Measurements from ENCODE around the gene THEM5.

Gene THEM5

DNA sequence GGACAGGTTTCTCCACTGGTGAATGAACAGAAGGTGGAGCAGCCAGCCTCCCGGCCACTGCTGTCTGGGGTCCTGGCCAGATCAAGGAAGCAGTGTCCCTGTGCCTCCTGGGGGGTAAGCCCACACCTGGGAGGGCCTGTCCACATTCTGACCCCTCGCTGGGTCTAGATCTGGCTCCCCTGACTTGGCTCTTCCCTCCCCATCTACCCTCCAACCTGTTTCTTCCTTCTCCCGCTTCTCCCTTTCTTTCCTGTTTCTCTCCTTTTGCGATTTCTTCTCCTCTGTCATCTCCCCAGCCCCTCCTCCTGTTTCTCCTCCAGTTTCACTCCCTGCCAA, 22.3 kb downstream of the THEM5 start:
- Histone ChIP-seq H3K79me2 (ENCODE audit: control insufficient read depth, insufficient read depth, low read length, poor library complexity) (no peaks in the 10 kb centered on the region), H3K4me2 (ENCODE audit: low read length) (no peak overlapping the region), H2BK12ac (ENCODE audit: low read length) (no peak overlapping the region), H3K4me3 (ENCODE audit: low read depth, low read length) (no peak overlapping the region), H4K91ac (ENCODE audit: low read depth, low read length) (no peak overlapping the region), H3K14ac (ENCODE audit: low read length) (no peak overlapping the region), H3K36me3 (ENCODE audit: control insufficient read depth in 1 of 2, insufficient read depth in 2 of 2, low read length in 2 of 2) (no peaks in the 10 kb centered on the region), H3K79me1 (ENCODE audit: low read length) (no peaks in the 10 kb centered on the region), H4K8ac (ENCODE audit: low read depth, low read length) (no peak overlapping the region), H3K23ac (ENCODE audit: low read length) (no peak overlapping the region), H3K27ac (ENCODE audit: low read depth, low read length) (no peak overlapping the region), H3K9ac (ENCODE audit: low read length) (no peak overlapping the region), H2BK120ac (ENCODE audit: insufficient read depth, low read length, poor library complexity) (no peak overlapping the region), H2AK5ac (ENCODE audit: low read length) (no peak overlapping the region), H4K12ac (ENCODE audit: low read depth, low read length) (no peak overlapping the region), H3K18ac (ENCODE audit: low read length) (no peak overlapping the region), H2AFZ (ENCODE audit: insufficient read depth, low read length, poor library complexity) (no peak overlapping the region), H2BK5ac (ENCODE audit: low read depth, low read length, poor library complexity) (no peak overlapping the region), H3K27me3 (ENCODE audit: insufficient read depth, low read length) (no peaks in the 10 kb centered on the region), H3K4ac (ENCODE audit: low read depth, low read length) (no peak overlapping the region), H3K9me3 (ENCODE audit: insufficient read depth, low read depth, low read length) (no peaks in the 10 kb centered on the region), H3K4me1 (ENCODE audit: control insufficient read depth in 1 of 2, insufficient read depth in 2 of 2, low read length in 2 of 2) (no peaks in the 10 kb centered on the region)
- no CpG with 5 or more reads among the region's 4 CpGs for WGBS (ENCODE audit: extremely low coverage, insufficient coverage, insufficient read length)
- no peak for DNase-seq

DNA sequence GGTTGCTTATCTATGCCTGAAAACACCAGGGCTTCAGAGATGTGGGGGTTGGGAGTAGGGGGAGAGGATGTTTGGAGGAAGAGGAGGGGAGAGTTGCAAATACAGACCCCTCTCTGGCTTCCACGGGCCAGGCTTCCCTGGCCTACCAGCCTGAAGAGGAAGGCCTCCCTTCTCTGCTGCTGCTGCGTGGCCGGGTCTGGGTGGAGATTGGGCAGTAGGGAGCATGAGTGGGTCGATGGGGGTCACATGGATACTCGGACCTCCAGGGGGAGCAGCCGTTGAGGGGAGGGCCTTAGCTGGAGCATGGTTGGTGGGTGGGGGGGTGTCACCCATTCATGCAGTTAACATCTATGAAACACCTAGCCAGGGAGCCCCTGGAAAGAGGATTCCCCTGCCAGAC, 23.5 kb downstream of the THEM5 start:
- H3K27me3 ChIP-seq (ENCODE audit: insufficient read depth, low read length): no peaks in the 10 kb centered on the region
- H3K23ac ChIP-seq (ENCODE audit: low read length): no peak overlapping the region
- no peak overlapping the region for H2BK12ac ChIP-seq (ENCODE audit: low read length)
- no peak overlapping the region for H2AFZ ChIP-seq (ENCODE audit: insufficient read depth, low read length, poor library complexity)
- H4K12ac ChIP-seq (ENCODE audit: low read depth, low read length): no peak overlapping the region
- no peak overlapping the region for H3K4me2 ChIP-seq (ENCODE audit: low read length)
- no CpG with 5 or more reads among the region's 6 CpGs for whole genome bisulfite sequencing (ENCODE audit: extremely low coverage, insufficient coverage, insufficient read length)
- no peaks in the 10 kb centered on the region for H3K79me1 ChIP-seq (ENCODE audit: low read length)
- H4K91ac ChIP-seq (ENCODE audit: low read depth, low read length): no peak overlapping the region
- H3K9me3 ChIP-seq (ENCODE audit: insufficient read depth, low read depth, low read length): no peaks in the 10 kb centered on the region
- H3K27ac ChIP-seq (ENCODE audit: low read depth, low read length): no peak overlapping the region
- no peaks in the 10 kb centered on the region for H3K79me2 ChIP-seq (ENCODE audit: control insufficient read depth, insufficient read depth, low read length, poor library complexity)
- no peak overlapping the region for H3K18ac ChIP-seq (ENCODE audit: low read length)
- no peak overlapping the region for H3K4me3 ChIP-seq (ENCODE audit: low read depth, low read length)
- no peaks in the 10 kb centered on the region for H3K4me1 ChIP-seq (ENCODE audit: control insufficient read depth in 1 of 2, insufficient read depth in 2 of 2, low read length in 2 of 2)
- no peak overlapping the region for H3K4ac ChIP-seq (ENCODE audit: low read depth, low read length)
- H4K8ac ChIP-seq (ENCODE audit: low read depth, low read length): no peak overlapping the region
- no peak for DNase-seq
- no peak overlapping the region for H3K14ac ChIP-seq (ENCODE audit: low read length)
- no peaks in the 10 kb centered on the region for H3K36me3 ChIP-seq (ENCODE audit: control insufficient read depth in 1 of 2, insufficient read depth in 2 of 2, low read length in 2 of 2)
- H2AK5ac ChIP-seq (ENCODE audit: low read length): no peak overlapping the region
- H2BK5ac ChIP-seq (ENCODE audit: low read depth, low read length, poor library complexity): no peak overlapping the region
- no peak overlapping the region for H3K9ac ChIP-seq (ENCODE audit: low read length)
- H2BK120ac ChIP-seq (ENCODE audit: insufficient read depth, low read length, poor library complexity): no peak overlapping the region

DNA sequence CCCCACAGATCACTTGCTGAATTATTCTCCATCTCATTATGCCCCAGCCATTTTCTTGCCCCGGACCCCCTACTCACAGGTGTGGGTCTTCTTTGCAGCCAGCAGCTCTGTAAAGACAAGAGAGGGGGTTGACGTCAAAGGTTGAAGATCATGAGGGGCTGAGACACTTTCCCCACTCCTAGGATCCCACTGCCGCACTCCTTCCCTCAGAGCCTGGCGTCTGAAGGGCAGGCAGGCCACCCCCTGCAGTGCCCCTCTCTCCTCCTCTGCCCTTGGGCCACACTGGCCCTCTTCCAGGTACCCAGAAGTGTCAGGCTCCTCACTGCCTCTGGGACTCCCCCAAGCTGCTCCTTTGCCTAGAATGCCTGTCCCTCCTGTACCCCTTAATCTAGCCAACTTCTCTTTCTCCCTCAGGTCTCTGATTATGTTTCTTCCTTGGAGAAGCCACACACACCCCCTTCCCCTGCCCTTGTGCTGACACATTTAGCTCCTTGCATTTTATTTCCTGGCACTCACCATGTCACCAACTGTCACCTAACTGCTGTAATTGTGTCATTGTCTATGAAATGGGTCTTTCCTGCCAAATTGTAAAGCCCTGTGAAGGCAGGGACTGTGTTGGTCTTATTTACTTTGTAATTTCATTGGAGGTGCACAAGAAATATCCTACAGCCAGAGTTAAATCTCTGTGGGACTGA, 24.0 kb downstream of the THEM5 start:
- Histone ChIP-seq H3K27me3 (ENCODE audit: insufficient read depth, low read length) (no peaks in the 10 kb centered on the region), H3K4me3 (ENCODE audit: low read depth, low read length) (no peak overlapping the region), H2AK5ac (ENCODE audit: low read length) (no peak overlapping the region), H3K36me3 (ENCODE audit: control insufficient read depth in 1 of 2, insufficient read depth in 2 of 2, low read length in 2 of 2) (no peaks in the 10 kb centered on the region), H2AFZ (ENCODE audit: insufficient read depth, low read length, poor library complexity) (no peak overlapping the region), H3K27ac (ENCODE audit: low read depth, low read length) (no peak overlapping the region), H3K79me1 (ENCODE audit: low read length) (no peaks in the 10 kb centered on the region), H2BK5ac (ENCODE audit: low read depth, low read length, poor library complexity) (no peak overlapping the region), H2BK120ac (ENCODE audit: insufficient read depth, low read length, poor library complexity) (no peak overlapping the region), H3K9me3 (ENCODE audit: insufficient read depth, low read depth, low read length) (no peaks in the 10 kb centered on the region), H3K4me2 (ENCODE audit: low read length) (no peak overlapping the region), H3K14ac (ENCODE audit: low read length) (no peak overlapping the region), H3K9ac (ENCODE audit: low read length) (no peak overlapping the region), H3K79me2 (ENCODE audit: control insufficient read depth, insufficient read depth, low read length, poor library complexity) (no peaks in the 10 kb centered on the region), H3K4ac (ENCODE audit: low read depth, low read length) (no peak overlapping the region), H3K18ac (ENCODE audit: low read length) (no peak overlapping the region), H4K91ac (ENCODE audit: low read depth, low read length) (no peak overlapping the region), H4K12ac (ENCODE audit: low read depth, low read length) (no peak overlapping the region), H2BK12ac (ENCODE audit: low read length) (no peak overlapping the region), H3K4me1 (ENCODE audit: control insufficient read depth in 1 of 2, insufficient read depth in 2 of 2, low read length in 2 of 2) (no peaks in the 10 kb centered on the region), H4K8ac (ENCODE audit: low read depth, low read length) (no peak overlapping the region), H3K23ac (ENCODE audit: low read length) (no peak overlapping the region)
- WGBS (ENCODE audit: extremely low coverage, insufficient coverage, insufficient read length): no CpG with 5 or more reads among the region's 4 CpGs
- no peak for DNase-seq

DNA sequence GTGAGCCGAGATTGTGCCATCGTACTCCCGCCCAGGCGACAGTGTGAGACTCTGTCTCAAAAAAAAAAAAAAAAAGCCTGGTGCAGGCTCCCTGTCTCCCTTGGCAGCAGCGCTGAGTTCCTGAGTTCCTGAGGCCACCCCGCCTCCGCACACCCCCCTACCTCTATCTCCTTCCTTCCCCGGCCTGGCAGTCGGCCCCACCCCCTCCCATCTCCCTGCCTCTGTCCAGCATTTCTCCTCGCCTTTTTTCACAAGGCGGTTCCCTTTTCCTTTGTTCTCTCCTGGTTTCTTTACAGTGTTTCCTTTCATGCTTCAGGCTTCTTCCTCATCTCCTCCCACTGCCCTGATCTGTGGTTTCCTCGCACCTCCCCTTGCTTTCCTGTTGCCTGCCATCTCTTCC, 24.6 kb downstream of the THEM5 start:
- no peak for DNase-seq
- Histone ChIP-seq H3K4me3 (ENCODE audit: low read depth, low read length) (no peak overlapping the region), H3K9ac (ENCODE audit: low read length) (no peak overlapping the region), H3K27ac (ENCODE audit: low read depth, low read length) (no peak overlapping the region), H3K4ac (ENCODE audit: low read depth, low read length) (no peak overlapping the region), H3K18ac (ENCODE audit: low read length) (no peak overlapping the region), H3K79me2 (ENCODE audit: control insufficient read depth, insufficient read depth, low read length, poor library complexity) (no peaks in the 10 kb centered on the region), H2AFZ (ENCODE audit: insufficient read depth, low read length, poor library complexity) (no peak overlapping the region), H2BK120ac (ENCODE audit: insufficient read depth, low read length, poor library complexity) (no peak overlapping the region), H4K91ac (ENCODE audit: low read depth, low read length) (no peak overlapping the region), H3K79me1 (ENCODE audit: low read length) (no peaks in the 10 kb centered on the region), H3K9me3 (ENCODE audit: insufficient read depth, low read depth, low read length) (no peaks in the 10 kb centered on the region), H3K23ac (ENCODE audit: low read length) (no peak overlapping the region), H2BK5ac (ENCODE audit: low read depth, low read length, poor library complexity) (no peak overlapping the region), H4K12ac (ENCODE audit: low read depth, low read length) (no peak overlapping the region), H3K27me3 (ENCODE audit: insufficient read depth, low read length) (no peaks in the 10 kb centered on the region), H3K14ac (ENCODE audit: low read length) (no peak overlapping the region), H3K4me1 (ENCODE audit: control insufficient read depth in 1 of 2, insufficient read depth in 2 of 2, low read length in 2 of 2) (no peaks in the 10 kb centered on the region), H4K8ac (ENCODE audit: low read depth, low read length) (no peak overlapping the region), H3K4me2 (ENCODE audit: low read length) (no peak overlapping the region), H3K36me3 (ENCODE audit: control insufficient read depth in 1 of 2, insufficient read depth in 2 of 2, low read length in 2 of 2) (no peaks in the 10 kb centered on the region), H2AK5ac (ENCODE audit: low read length) (no peak overlapping the region), H2BK12ac (ENCODE audit: low read length) (no peak overlapping the region)
- no CpG with 5 or more reads among the region's 12 CpGs for WGBS (ENCODE audit: extremely low coverage, insufficient coverage, insufficient read length)

Data from trophoblast cell (in vitro differentiated cells and primary cell).